ENCODE results near the gene FHL2. TPM values are rescaled to one million over a fixed set of nuclear protein-coding genes. Genes with fewer than 3 reads are reported as not detected.

The FHL2 gene
- total and polyA plus RNA-seq, 2 of the 13 experiments (the other 11 are each of a cell fraction or from before 2014, with no cell fraction given): 1.9 to 74.8 TPM

- TF ChIP-seq ZNF691 (CRISPR knock-in tag; IDR thresholded peaks at IDR 0.05; ENCODE audit: borderline replicate concordance, low read depth): peak; percentile 73
- TF ChIP-seq ZIK1 (CRISPR knock-in tag; IDR thresholded peaks at IDR 0.05; ENCODE audit: borderline replicate concordance, low read depth): no peak
- TF ChIP-seq ZNF205 (CRISPR knock-in tag; IDR thresholded peaks at IDR 0.05): 0 out of 2 replicates have a peak, but pooled peaks have one; percentile 51
- TF ChIP-seq GPN1 (CRISPR knock-in tag; IDR thresholded peaks at IDR 0.05; ENCODE audit: borderline replicate concordance): no peak
- TF ChIP-seq FOXK2 (IDR thresholded peaks at IDR 0.05): no peak
- TF ChIP-seq NR2C2 (CRISPR knock-in tag; IDR thresholded peaks at IDR 0.05; ENCODE audit: borderline replicate concordance): peak; percentile 58
- TF ChIP-seq ZSCAN29 (CRISPR knock-in tag; conservative IDR thresholded peaks at IDR 0.05): peak; percentile 54; the same call in 1 of the 2 replicates
- TF ChIP-seq ONECUT2 (CRISPR knock-in tag; IDR thresholded peaks at IDR 0.05): no peak
- no peak for TF ChIP-seq THYN1 (CRISPR knock-in tag; IDR thresholded peaks at IDR 0.05; ENCODE audit: borderline replicate concordance, low read depth)
- TF ChIP-seq ZHX1 (CRISPR knock-in tag; IDR thresholded peaks at IDR 0.05; ENCODE audit: low read depth): peak; percentile 69; the same call in 1 of the 2 replicates
- TF ChIP-seq SYNCRIP (IDR thresholded peaks at IDR 0.05; ENCODE audit: insufficient read depth, low read depth, low read length): no peak
- TF ChIP-seq, protein P1, sequence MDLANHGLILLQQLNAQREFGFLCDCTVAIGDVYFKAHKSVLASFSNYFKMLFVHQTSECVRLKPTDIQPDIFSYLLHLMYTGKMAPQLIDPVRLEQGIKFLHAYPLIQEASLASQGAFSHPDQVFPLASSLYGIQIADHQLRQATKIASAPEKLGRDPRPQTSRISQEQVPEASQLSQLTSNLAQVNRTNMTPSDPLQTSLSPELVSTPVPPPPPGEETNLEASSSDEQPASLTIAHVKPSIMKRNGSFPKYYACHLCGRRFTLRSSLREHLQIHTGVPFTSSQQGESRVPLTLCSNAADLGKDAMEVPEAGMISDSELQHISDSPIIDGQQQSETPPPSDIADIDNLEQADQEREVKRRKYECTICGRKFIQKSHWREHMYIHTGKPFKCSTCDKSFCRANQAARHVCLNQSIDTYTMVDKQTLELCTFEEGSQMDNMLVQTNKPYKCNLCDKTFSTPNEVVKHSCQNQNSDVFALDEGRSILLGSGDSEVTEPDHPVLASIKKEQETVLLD (CRISPR knock-in tag; IDR thresholded peaks at IDR 0.05; ENCODE audit: low read depth): no peak
- TF ChIP-seq, protein P2, sequence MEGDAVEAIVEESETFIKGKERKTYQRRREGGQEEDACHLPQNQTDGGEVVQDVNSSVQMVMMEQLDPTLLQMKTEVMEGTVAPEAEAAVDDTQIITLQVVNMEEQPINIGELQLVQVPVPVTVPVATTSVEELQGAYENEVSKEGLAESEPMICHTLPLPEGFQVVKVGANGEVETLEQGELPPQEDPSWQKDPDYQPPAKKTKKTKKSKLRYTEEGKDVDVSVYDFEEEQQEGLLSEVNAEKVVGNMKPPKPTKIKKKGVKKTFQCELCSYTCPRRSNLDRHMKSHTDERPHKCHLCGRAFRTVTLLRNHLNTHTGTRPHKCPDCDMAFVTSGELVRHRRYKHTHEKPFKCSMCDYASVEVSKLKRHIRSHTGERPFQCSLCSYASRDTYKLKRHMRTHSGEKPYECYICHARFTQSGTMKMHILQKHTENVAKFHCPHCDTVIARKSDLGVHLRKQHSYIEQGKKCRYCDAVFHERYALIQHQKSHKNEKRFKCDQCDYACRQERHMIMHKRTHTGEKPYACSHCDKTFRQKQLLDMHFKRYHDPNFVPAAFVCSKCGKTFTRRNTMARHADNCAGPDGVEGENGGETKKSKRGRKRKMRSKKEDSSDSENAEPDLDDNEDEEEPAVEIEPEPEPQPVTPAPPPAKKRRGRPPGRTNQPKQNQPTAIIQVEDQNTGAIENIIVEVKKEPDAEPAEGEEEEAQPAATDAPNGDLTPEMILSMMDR (CRISPR knock-in tag; IDR thresholded peaks at IDR 0.05): peak; percentile 27
- no peak for TF ChIP-seq ZNF282 (IDR thresholded peaks at IDR 0.05; ENCODE audit: partially characterized antibody)
- TF ChIP-seq NFRKB (IDR thresholded peaks at IDR 0.05): no peak
- no peak for TF ChIP-seq U2AF2 (IDR thresholded peaks at IDR 0.05; ENCODE audit: low read depth, low read length)
- TF ChIP-seq ZNF839 (CRISPR knock-in tag; IDR thresholded peaks at IDR 0.05; ENCODE audit: borderline replicate concordance): no peak
- no peak for TF ChIP-seq TCF7 (IDR thresholded peaks at IDR 0.05; ENCODE audit: low read depth)
- TF ChIP-seq ZBTB7A (CRISPR knock-in tag; IDR thresholded peaks at IDR 0.05): peak; percentile 28; the same call in 1 of the 2 replicates
- peak; percentile 86 for TF ChIP-seq POLR2G (IDR thresholded peaks at IDR 0.05; ENCODE audit: low read depth, low read length)
- peak; percentile 75 for TF ChIP-seq ZNF598 (CRISPR knock-in tag; IDR thresholded peaks at IDR 0.05; ENCODE audit: borderline replicate concordance)
Measured at GRCh38 chr2:105329561-105330495, 69.0 kb downstream of the FHL2 start, which contains the start of gene TGFBRAP1 (continued).

Data from HepG2 (cell line).